CD14-positive monocyte (primary cell): ENCODE data around the gene PHLDA1. TPM values are rescaled to one million over a fixed set of nuclear protein-coding genes. Genes with fewer than 3 reads are reported as not detected.

Experiments used
- DNase-seq, 3 donors: peaks; one replicate each; pipeline ENCODE4 v3.0.0-alpha.2; 2011 to 2022
- H2AFZ ChIP-seq: 2 replicates; pipeline ENCODE4 v1.6.0; 2012; ENCODE audit warnings: mild to moderate bottlenecking, low read depth, low read length, inconsistent platforms; ENCODE audit not compliant: insufficient read depth, poor library complexity, severe bottlenecking
- H3K27ac ChIP-seq, 2 donors: 1 replicate in 1 of 2; 2 replicates in 1 of 2; pipeline ENCODE4 v1.5.1; 2012 to 2013; ENCODE audit warnings: low read length in 2 of 2, control low read depth in 1 of 2, inconsistent platforms in 1 of 2, low read depth in 1 of 2, mild to moderate bottlenecking in 1 of 2
- H3K27me3 ChIP-seq, 2 donors: one replicate each; pipeline versions ENCODE4 v1.6.0 to v1.6.1; 2011 to 2013; ENCODE audit warnings: low read length in 2 of 2; ENCODE audit not compliant: control insufficient read depth in 2 of 2, insufficient read depth in 2 of 2
- H3K36me3 ChIP-seq, 2 donors: replicated peaks in 1 of 2; 1 replicate in 1 of 2; 2 replicates in 1 of 2; pipeline versions ENCODE4 v1.5.1 to v1.6.1; 2012 to 2013; ENCODE audit warnings: low read length in 2 of 2, control low read depth in 1 of 2, inconsistent platforms in 1 of 2, mild to moderate bottlenecking in 1 of 2; ENCODE audit not compliant: insufficient read depth in 2 of 2, control insufficient read depth in 1 of 2
- H3K4me1 ChIP-seq, 2 donors: 1 replicate in 1 of 2; 2 replicates in 1 of 2; pipeline versions ENCODE4 v1.5.1 to v1.6.1; 2012 to 2013; ENCODE audit warnings: low read length in 2 of 2, control low read depth in 1 of 2, inconsistent platforms in 1 of 2, mild to moderate bottlenecking in 1 of 2, moderate library complexity in 1 of 2; ENCODE audit not compliant: insufficient read depth in 2 of 2, control insufficient read depth in 1 of 2
- H3K4me2 ChIP-seq: replicated peaks from 2 replicates; pipeline ENCODE3; 2012; ENCODE audit warnings: low read length, moderate library complexity, mild to moderate bottlenecking; ENCODE audit not compliant: poor library complexity, severe bottlenecking; ENCODE audit errors: extremely low read depth
- H3K4me3 ChIP-seq, 3 experiments: fragments of 200-600 bp in 1 of 3; sonication (generic) in 1 of 3; replicated peaks in 1 of 3; 1 replicate in 2 of 3; 2 replicates in 1 of 3; pipeline ENCODE4 v1.5.1; 2011 to 2013; ENCODE audit warnings: low read length in 3 of 3, mild to moderate bottlenecking in 3 of 3, control low read depth in 2 of 3, low read depth in 2 of 3, inconsistent platforms in 1 of 3, moderate library complexity in 1 of 3
- H3K79me2 ChIP-seq: 2 replicates; pipeline ENCODE4 v1.6.0; 2012; ENCODE audit warnings: mild to moderate bottlenecking, control low read depth, inconsistent platforms, low read length, moderate library complexity; ENCODE audit not compliant: insufficient read depth
- H3K9ac ChIP-seq: 2 replicates; pipeline ENCODE4 v1.6.0; 2017; ENCODE audit warnings: low read length, mild to moderate bottlenecking; ENCODE audit not compliant: insufficient read depth, poor library complexity, severe bottlenecking
- H3K9me3 ChIP-seq, 2 donors: replicated peaks in 1 of 2; 1 replicate in 1 of 2; 2 replicates in 1 of 2; pipeline versions ENCODE4 v1.5.1 to v1.6.1; 2012 to 2013; ENCODE audit warnings: low read length in 2 of 2, control low read depth in 1 of 2; ENCODE audit not compliant: control insufficient read depth in 1 of 2, insufficient read depth in 1 of 2
- H4K20me1 ChIP-seq: 2 replicates; pipeline ENCODE4 v1.6.0; 2012; ENCODE audit warnings: mild to moderate bottlenecking, low read length, control low read depth, moderate library complexity; ENCODE audit not compliant: insufficient read depth
- H3K27ac Mint-ChIP-seq, 7 donors: one replicate each; pipeline ENCODE4 v1.8.0; 2020; ENCODE audit warnings: mild to moderate bottlenecking in 7 of 7, mixed read lengths in 7 of 7, moderate library complexity in 6 of 7, inconsistent platforms in 2 of 7
- H3K27me3 Mint-ChIP-seq, 3 donors: one replicate each; pipeline ENCODE4 v1.8.0; 2021 to 2022; ENCODE audit warnings: low read depth in 3 of 3, mild to moderate bottlenecking in 3 of 3, mixed read lengths in 3 of 3, moderate library complexity in 3 of 3, inconsistent platforms in 1 of 3
- H3K36me3 Mint-ChIP-seq, 2 donors: one replicate each; pipeline ENCODE4 v1.8.0; 2020; ENCODE audit warnings: mixed read lengths in 2 of 2, inconsistent platforms in 1 of 2, mild to moderate bottlenecking in 1 of 2
- H3K4me1 Mint-ChIP-seq: one replicate; pipeline ENCODE4 v1.8.0; 2020; ENCODE audit warnings: mild to moderate bottlenecking, mixed read lengths
- H3K4me3 Mint-ChIP-seq, 2 donors: one replicate each; pipeline ENCODE4 v1.8.0; 2020; ENCODE audit warnings: mild to moderate bottlenecking in 2 of 2, mixed read lengths in 2 of 2, moderate library complexity in 1 of 2
- H3K9me3 Mint-ChIP-seq, 7 donors: one replicate each; pipeline ENCODE4 v1.8.0; 2020 to 2022; ENCODE audit warnings: mixed read lengths in 7 of 7, mild to moderate bottlenecking in 6 of 7, moderate library complexity in 6 of 7, inconsistent platforms in 2 of 7
- WGBS: methylation state at CpG from one replicate; pipeline ENCODE4 v1.1.5; 2013; ENCODE audit warnings: missing lambda C conversion rate; ENCODE audit not compliant: insufficient coverage; 5-methylcytosine and 5-hydroxymethylcytosine counted together
- intact Hi-C, 2 donors: fragments of 100-400 bp; cut with micrococcal nuclease; formaldehyde crosslinking; loops; one replicate each; pipeline versions ENCODE4 v1.15.0 to v1.15.1; 2023
- polyA plus RNA-seq, 3 donors: library from polyadenylated mRNA; depleted of rRNA in 1 of 3; unstranded in 2 of 3; stranded (reverse) in 1 of 3; fragments of 300-500 nt in 2 of 3; fragments of >200 nt in 1 of 3; fragmentation: Illumina TruSeq in 2 of 3; gene quantifications; 1 replicate in 2 of 3; 2 replicates in 1 of 3; pipeline ENCODE4 v1.2.3, GENCODE V29; 2012 to 2021
- TF ChIP-seq, protein P1 (sequence below): fragments of 200-600 bp; IDR thresholded peaks from one replicate; pipeline ENCODE4 v1.8.0; 2022; ENCODE audit warnings: antibody characterized with exemption, mild to moderate bottlenecking

The PHLDA1 gene
- polyA plus RNA-seq, 3 donors, result 1.1 to 5.8 (median 1.6) TPM

DNA sequence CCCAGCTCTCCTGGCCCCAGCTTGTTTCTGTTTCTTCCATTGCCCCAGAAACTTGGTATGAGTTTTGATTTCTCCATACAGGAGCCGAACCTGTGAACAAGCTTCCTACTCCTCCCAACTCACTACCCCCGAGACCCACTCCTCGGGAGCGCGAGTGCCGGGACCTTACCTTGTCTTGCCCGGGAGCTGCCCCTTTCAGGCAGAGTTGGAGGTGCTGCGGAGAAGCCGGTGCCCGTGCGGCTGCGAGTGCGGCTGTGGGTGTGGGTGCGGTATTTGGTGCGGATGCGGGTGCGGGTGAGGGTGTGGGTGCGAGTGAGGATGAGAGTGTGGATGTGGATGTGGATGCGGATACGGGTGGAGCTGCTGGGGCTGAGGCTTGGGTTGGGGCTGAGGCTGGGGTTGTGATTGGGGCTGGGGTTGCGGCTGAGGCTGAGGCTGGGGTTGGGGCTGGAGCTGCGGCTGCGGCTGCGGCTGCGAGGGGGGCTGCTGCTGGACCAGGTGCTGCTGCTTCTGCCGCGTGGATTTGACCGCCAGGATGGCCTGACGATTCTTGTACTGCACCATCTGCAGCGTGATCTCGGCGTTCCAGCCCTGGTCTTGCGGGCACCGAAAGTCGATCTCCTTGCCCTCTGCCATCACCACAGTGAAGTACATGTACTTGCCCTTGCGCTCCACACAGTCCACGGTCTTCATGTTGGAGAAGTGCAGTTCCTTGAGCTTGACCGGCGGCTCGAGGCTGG lies 1.1 kb downstream of the PHLDA1 start:
- Histone ChIP-seq H4K20me1 (peaks cover 5% of the 10 kb centered on the region), H3K9ac (peak overlapping the region; percentile 79), H3K4me1 (peaks cover 27 to 29% of the 10 kb centered on the region in 2 donors), H3K4me2 (peak overlapping the region; percentile 86), H3K36me3 (no peaks in the 10 kb centered on the region), H3K9me3 (peaks cover 0 to 5% of the 10 kb centered on the region in 2 donors), H3K27ac (peak overlapping the region in 1 of 2 donors; percentile 55), H3K4me3 (peak overlapping the region; percentile 60 to 77 (median 64)), H2AFZ (peak overlapping the region; percentile 80), H3K27me3 (peaks cover 39 to 58% of the 10 kb centered on the region in 2 donors), H3K79me2 (no peaks in the 10 kb centered on the region)
- peak; percentile 21 to 56 (median 44) for DNase-seq
- intact Hi-C loops, result loop anchor here in 1 of 2 donors (10.0 kb wide), 2 partner anchors 76 to 546 kb away; partner anchors contain the start of gene GLIPR1
- peaks cover 24% of the 10 kb centered on the region for H3K4me1 Mint-ChIP-seq
- under 1% methylated on average over 33 of the region's 40 CpGs for WGBS
- H3K4me3 Mint-ChIP-seq, result peak overlapping the region; percentile 96 to 97
- peaks cover 54 to 67% (median 61%) of the 10 kb centered on the region in 3 donors for H3K27me3 Mint-ChIP-seq
- TF ChIP-seq, protein P1, sequence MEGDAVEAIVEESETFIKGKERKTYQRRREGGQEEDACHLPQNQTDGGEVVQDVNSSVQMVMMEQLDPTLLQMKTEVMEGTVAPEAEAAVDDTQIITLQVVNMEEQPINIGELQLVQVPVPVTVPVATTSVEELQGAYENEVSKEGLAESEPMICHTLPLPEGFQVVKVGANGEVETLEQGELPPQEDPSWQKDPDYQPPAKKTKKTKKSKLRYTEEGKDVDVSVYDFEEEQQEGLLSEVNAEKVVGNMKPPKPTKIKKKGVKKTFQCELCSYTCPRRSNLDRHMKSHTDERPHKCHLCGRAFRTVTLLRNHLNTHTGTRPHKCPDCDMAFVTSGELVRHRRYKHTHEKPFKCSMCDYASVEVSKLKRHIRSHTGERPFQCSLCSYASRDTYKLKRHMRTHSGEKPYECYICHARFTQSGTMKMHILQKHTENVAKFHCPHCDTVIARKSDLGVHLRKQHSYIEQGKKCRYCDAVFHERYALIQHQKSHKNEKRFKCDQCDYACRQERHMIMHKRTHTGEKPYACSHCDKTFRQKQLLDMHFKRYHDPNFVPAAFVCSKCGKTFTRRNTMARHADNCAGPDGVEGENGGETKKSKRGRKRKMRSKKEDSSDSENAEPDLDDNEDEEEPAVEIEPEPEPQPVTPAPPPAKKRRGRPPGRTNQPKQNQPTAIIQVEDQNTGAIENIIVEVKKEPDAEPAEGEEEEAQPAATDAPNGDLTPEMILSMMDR, result no peak
- H3K27ac Mint-ChIP-seq, result peak overlapping the region in 6 of 7 donors; percentile 25 to 91 (median 64)
- peaks cover 0 to 15% (median 7%) of the 10 kb centered on the region in 7 donors for H3K9me3 Mint-ChIP-seq
- peaks cover 8 to 11% of the 10 kb centered on the region in 2 donors for H3K36me3 Mint-ChIP-seq

DNA sequence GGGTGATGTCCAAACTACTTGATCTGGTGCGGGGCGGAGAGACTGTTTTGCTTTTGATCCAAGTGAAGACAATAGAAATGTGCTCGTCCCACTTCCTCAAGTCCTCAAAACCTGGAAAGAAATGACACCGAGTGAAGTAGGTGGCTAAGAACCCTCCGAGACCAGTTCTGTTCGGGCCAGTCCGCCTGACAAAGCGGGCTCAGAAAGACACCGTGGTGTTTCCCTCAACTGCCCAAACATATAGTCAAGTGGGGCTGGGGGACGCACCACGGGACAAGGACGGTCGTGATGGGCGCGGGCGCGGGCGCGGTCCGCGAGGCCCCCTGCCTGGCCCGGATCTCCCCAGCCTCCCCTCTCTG lies 1.6 kb downstream of the PHLDA1 start:
- peak overlapping the region; percentile 96 to 97 for H3K4me3 Mint-ChIP-seq
- peak; percentile 18 to 32 (median 20) for DNase-seq
- peaks cover 0 to 5% of the 10 kb centered on the region in 2 donors for H3K9me3 ChIP-seq
- peaks cover 39 to 58% of the 10 kb centered on the region in 2 donors for H3K27me3 ChIP-seq
- peak overlapping the region; percentile 86 for H3K4me2 ChIP-seq
- H3K4me1 ChIP-seq, result peaks cover 27 to 29% of the 10 kb centered on the region in 2 donors
- peak overlapping the region in 2 of 3 experiments; percentile 60 to 77 for H3K4me3 ChIP-seq
- H4K20me1 ChIP-seq, result peaks cover 5% of the 10 kb centered on the region
- intact Hi-C loops, result loop anchor here in 1 of 2 donors (10.0 kb wide), 3 partner anchors 55 to 545 kb away; partner anchors contain the start of gene GLIPR1
- TF ChIP-seq, protein P1, result no peak
- H3K36me3 ChIP-seq, result no peaks in the 10 kb centered on the region
- no peaks in the 10 kb centered on the region for H3K79me2 ChIP-seq
- peaks cover 52 to 67% (median 61%) of the 10 kb centered on the region in 3 donors for H3K27me3 Mint-ChIP-seq
- peaks cover 28% of the 10 kb centered on the region for H3K4me1 Mint-ChIP-seq
- peaks cover 8 to 11% of the 10 kb centered on the region in 2 donors for H3K36me3 Mint-ChIP-seq
- peaks cover 0 to 15% (median 7%) of the 10 kb centered on the region in 7 donors for H3K9me3 Mint-ChIP-seq
- peak overlapping the region; percentile 80 for H2AFZ ChIP-seq
- no peak overlapping the region for H3K27ac ChIP-seq
- H3K9ac ChIP-seq, result peak overlapping the region; percentile 79
- H3K27ac Mint-ChIP-seq, result peak overlapping the region in 3 of 7 donors; percentile 74 to 91 (median 78)
- WGBS, result 1% methylated on average over 20 of the region's 22 CpGs
